ENCODE results near the gene DCAF12. TPM values are rescaled to one million over a fixed set of nuclear protein-coding genes. Genes with fewer than 3 reads are reported as not detected.

Gene DCAF12
- polyA plus RNA-seq, 1 donor from 2014 or later: 37.7 TPM

GRCh38 chr9:34121996-34122395, 4.5 kb downstream of the DCAF12 start:
- no peaks in the 10 kb centered on the region for H3K9me3 ChIP-seq (ENCODE audit: low read length)
- H3K4me2 ChIP-seq (ENCODE audit: low read length): no peak overlapping the region
- H3K9me2 ChIP-seq (ENCODE audit: insufficient read depth, low read length): no peaks in the 10 kb centered on the region
- TF ChIP-seq MXI1 (conservative IDR thresholded peaks at IDR 0.05; ENCODE audit: poor library complexity, severe bottlenecking) (no peak), EZH2 (IDR thresholded peaks at IDR 0.05; ENCODE audit: borderline replicate concordance, insufficient read depth, low read length, poor library complexity, severe bottlenecking) (no peak), SMC3 (conservative IDR thresholded peaks at IDR 0.05; ENCODE audit: poor library complexity) (no peak), EP300 (conservative IDR thresholded peaks at IDR 0.05; ENCODE audit: poor library complexity, severe bottlenecking) (no peak), TAF1 (IDR thresholded peaks at IDR 0.05; ENCODE audit: low read depth) (no peak), CTCF (IDR thresholded peaks at IDR 0.05; ENCODE audit: poor library complexity, severe bottlenecking) (no peak), REST (IDR thresholded peaks at IDR 0.05; ENCODE audit: borderline replicate concordance) (no peak), POLR2AphosphoS5 (IDR thresholded peaks at IDR 0.05) (no peak), RAD21 (conservative IDR thresholded peaks at IDR 0.05) (no peak)
- H3F3A ChIP-seq (ENCODE audit: insufficient read depth, low read length, poor library complexity, severe bottlenecking): no peaks in the 10 kb centered on the region
- no peak overlapping the region for H3K27ac ChIP-seq (ENCODE audit: low read length)
- H3K36me3 ChIP-seq (ENCODE audit: insufficient read depth, low read length): peaks cover 4% of the 10 kb centered on the region
- H3K27me3 ChIP-seq (ENCODE audit: insufficient read depth, low read depth, low read length): no peaks in the 10 kb centered on the region
- no peak overlapping the region for H3K9ac ChIP-seq (ENCODE audit: low read length)
- H2AFZ ChIP-seq (ENCODE audit: low read depth, low read length): no peak overlapping the region
- H3K4me3 ChIP-seq (ENCODE audit: low read length): no peak overlapping the region
- H4K20me1 ChIP-seq (ENCODE audit: insufficient read depth): no peaks in the 10 kb centered on the region
- H3K79me2 ChIP-seq (replicated peaks; ENCODE audit: insufficient read depth, low read length): peaks cover 46% of the 10 kb centered on the region

- Histone ChIP-seq H2AFZ (ENCODE audit: low read depth, low read length) (no peak overlapping the region), H3K4me3 (ENCODE audit: low read length) (no peak overlapping the region), H3K9ac (ENCODE audit: low read length) (no peak overlapping the region), H3K9me2 (ENCODE audit: insufficient read depth, low read length) (no peaks in the 10 kb centered on the region), H3K27me3 (ENCODE audit: insufficient read depth, low read depth, low read length) (no peaks in the 10 kb centered on the region), H4K20me1 (ENCODE audit: insufficient read depth) (no peaks in the 10 kb centered on the region), H3K4me2 (ENCODE audit: low read length) (no peak overlapping the region), H3K9me3 (ENCODE audit: low read length) (no peaks in the 10 kb centered on the region), H3F3A (ENCODE audit: insufficient read depth, low read length, poor library complexity, severe bottlenecking) (no peaks in the 10 kb centered on the region), H3K36me3 (ENCODE audit: insufficient read depth, low read length) (peaks cover 6% of the 10 kb centered on the region), H3K27ac (ENCODE audit: low read length) (no peak overlapping the region), H3K79me2 (replicated peaks; ENCODE audit: insufficient read depth, low read length) (peaks cover 31% of the 10 kb centered on the region)
- TF ChIP-seq SMC3 (conservative IDR thresholded peaks at IDR 0.05; ENCODE audit: poor library complexity) (no peak), RAD21 (conservative IDR thresholded peaks at IDR 0.05) (no peak), TAF1 (IDR thresholded peaks at IDR 0.05; ENCODE audit: low read depth) (no peak), REST (IDR thresholded peaks at IDR 0.05; ENCODE audit: borderline replicate concordance) (no peak)
Measured at GRCh38 chr9:34119713-34120112, 6.8 kb downstream of the DCAF12 start.

Measured in neural cell (in vitro differentiated cells).